Cardiac septum (tissue), 1 donor: ENCODE measurements around the gene C14orf119. TPM values are rescaled to one million over a fixed set of nuclear protein-coding genes. Genes with fewer than 3 reads are reported as not detected.
"Not testable (repeated sequence)": the region's sequence is repeated elsewhere in the genome, so short reads cannot be mapped to it uniquely, and the experiment has no call there.

ENCODE experiments used
- DNase-seq: peaks from one replicate; pipeline ENCODE4 v3.0.0-alpha.2; 2020; ENCODE audit warnings: low spot score
- intact Hi-C: fragments of 100-400 bp; cut with DNase I; formaldehyde crosslinking; loops from one replicate; pipeline ENCODE4 v1.14.0; 2022
- total RNA-seq: library from RNA; stranded (reverse); fragmentation: NEBNext Ultra II Directional; extraction: Animal tissue kit (Norgen Biotek cat#: 25700); gene quantifications from one replicate; pipeline ENCODE4 v1.2.1, GENCODE V29; 2021
- donor health status: DM: no; HTN: no; CAD: no.

C14orf119 gene
- total RNA-seq, 1 donor from 2014 or later: 28.9 TPM

DNA sequence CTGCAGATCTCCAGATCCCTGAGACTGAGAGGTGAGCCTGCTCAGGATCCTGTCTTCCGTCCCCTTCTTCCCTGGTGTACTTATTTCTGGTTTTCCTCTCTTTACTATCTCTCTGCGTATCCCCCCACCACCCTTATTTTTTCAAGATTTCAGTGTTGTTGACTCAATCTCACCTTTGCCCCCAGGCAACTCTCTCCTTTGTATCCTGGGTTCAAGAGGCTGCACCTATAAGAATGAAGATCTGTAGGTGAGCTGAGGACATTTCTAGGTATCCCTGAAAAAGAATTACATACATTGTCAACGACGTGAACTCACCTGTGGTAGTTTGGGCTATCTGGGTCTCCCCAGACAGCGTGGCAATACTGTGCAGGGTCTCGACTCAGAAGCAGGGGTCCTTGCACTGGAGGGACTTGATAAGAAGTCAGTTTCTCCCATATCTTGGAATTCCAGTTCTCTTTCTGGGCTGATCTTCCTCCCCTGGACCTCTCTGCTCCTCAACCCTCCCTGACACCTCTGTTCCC lies 8.8 kb downstream of the C14orf119 start:
- DNase-seq: no peak
- intact Hi-C loops: no loop called here

- DNase-seq: no peak
- intact Hi-C loops: no loop called here
Observed at GRCh38 chr14:23104591-23105347, 9.5 kb downstream of the C14orf119 start, which contains the start of gene CIROP. CIROP (minus strand) TSS chr14:23104989; CDS start chr14:23104920, 69 bp downstream.

DNA sequence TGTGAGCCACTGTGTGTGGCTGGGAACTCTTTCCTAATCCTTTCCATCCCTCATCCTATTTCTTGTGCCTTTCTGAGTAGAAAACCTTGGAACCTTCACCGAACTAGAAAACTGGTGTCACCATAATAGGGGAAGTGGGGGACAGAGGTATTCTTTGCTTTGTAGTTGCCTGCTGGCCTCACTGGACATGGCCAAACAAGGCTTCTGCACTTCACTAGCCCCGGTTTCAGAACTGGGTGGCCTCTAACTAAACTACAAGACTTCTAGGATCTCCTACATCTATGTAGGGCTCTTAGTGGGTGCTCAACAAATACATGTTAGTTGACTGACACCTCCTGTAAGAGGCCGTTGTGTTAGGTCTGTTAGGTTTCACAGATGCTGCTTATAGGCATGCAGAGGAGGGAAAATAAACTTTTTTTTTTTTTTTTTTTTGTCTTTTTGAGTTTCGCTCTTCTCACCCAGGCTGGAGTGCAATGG lies 10.1 kb downstream of the C14orf119 start:
- intact Hi-C loops: no loop called here
- DNase-seq: no peak

- intact Hi-C loops: no loop called here
- DNase-seq: no peak
Observed at GRCh38 chr14:23106747-23107045, 11.4 kb downstream of the C14orf119 start.

DNA sequence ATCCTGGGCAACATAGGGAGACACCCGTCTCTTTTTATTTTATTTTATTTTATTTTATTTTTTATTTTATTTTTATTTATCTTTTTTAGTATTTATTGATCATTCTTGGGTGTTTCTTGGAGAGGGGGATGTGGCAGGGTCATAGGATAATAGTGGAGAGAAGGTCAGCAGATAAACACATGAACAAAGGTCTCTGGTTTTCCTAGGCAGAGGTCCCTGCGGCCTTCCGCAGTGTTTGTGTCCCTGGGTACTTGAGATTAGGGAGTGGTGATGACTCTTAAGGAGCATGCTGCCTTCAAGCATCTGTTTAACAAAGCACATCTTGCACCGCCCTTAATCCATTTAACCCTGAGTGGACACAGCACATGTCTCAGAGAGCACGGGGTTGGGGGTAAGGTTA lies 12.3 kb downstream of the C14orf119 start:
- DNase-seq, intact Hi-C loops: not testable (repeated sequence)

- intact Hi-C loops, DNase-seq: not testable (repeated sequence)
Observed at GRCh38 chr14:23108169-23108568, 12.9 kb downstream of the C14orf119 start.

GRCh38 chr14:23109769-23110168 lies 14.5 kb downstream of the C14orf119 start:
- intact Hi-C loops: no loop called here
- no peak for DNase-seq

GRCh38 chr14:23110579-23111365 lies 15.5 kb downstream of the C14orf119 start:
- intact Hi-C loops: no loop called here
- DNase-seq: no peak

- intact Hi-C loops: no loop called here
- DNase-seq: no peak
Observed at GRCh38 chr14:23112359-23113178, 17.3 kb downstream of the C14orf119 start.

GRCh38 chr14:23113431-23114119 lies 18.3 kb downstream of the C14orf119 start:
- intact Hi-C loops: no loop called here

DNA sequence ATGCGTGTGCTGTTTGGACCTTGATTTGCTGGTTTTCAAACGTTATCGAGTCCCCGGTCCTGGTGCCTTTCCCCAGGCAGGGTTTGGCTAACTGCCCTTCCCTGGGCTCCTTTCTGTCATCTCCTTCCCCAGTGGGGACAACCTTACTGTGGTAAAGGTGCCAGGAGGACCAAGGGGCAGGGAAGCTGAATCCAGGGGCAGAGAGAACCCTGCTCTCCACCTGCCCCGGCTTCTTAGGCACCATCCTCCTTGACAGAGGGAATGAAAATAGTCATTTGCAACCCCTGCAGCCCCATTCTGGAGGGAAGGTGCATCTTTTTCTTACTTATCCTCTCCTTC lies 18.8 kb downstream of the C14orf119 start:
- no peak for DNase-seq
- intact Hi-C loops: no loop called here

More at GRCh38 chr14:23113431-23114119, 18.3 kb downstream of the C14orf119 start:
- no peak for DNase-seq

DNA sequence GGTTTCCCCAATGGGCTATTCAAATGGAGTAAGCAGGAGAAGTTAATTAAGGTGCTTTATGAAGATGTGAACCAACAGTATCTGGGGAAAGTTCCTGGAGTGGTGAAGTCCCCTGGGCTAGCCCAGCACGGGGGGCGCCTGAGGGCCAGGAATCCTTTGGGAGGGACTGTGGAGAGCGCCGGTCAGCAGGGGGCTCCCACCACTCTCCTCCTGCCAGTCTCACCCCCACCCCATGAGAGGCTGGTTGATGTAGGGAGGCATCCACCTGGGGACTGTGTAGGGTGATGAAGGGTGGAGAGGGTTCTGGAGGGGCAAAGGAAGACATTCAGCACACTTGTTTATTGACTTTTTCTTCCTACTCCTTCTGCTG lies 19.3 kb downstream of the C14orf119 start:
- intact Hi-C loops: no loop called here
- no peak for DNase-seq

DNA sequence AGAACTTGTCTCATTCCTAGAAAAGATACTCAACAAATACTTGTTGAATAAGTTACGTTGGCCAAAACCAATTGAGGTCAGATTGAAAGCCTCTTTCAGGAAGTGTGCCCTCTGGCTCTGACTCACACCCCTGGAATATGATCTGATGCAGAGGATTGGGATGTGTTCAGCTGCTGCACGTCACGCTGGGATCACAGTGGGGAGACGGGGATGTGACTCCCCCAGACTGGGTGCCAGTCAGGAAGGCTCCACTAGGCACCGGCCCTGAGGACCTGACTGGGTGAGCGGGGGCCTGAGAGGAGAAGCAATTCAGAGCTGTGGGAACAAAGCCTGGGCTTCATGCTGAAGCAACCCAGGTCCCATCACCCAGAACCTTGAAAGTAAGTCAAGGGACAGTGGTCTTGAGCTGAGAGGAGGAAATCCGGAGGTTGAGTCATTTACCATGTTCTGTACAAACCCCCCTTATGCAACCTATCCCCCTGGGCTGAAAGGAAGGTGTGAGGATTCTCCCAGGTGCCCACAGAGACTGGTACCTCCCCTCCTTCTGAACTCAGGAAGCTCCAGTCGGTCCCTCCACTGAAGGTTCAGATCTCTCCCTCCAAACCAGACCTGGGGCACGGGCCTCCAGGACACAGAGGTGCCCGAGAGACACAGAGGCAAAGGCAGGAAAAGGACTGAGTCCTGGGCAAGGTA lies 19.9 kb downstream of the C14orf119 start:
- intact Hi-C loops: no loop called here
- DNase-seq: no peak

- intact Hi-C loops: no loop called here
- DNase-seq: no peak
Observed at GRCh38 chr14:23115918-23116317, 20.6 kb downstream of the C14orf119 start.

GRCh38 chr14:23117371-23118020 lies 22.2 kb downstream of the C14orf119 start:
- intact Hi-C loops: no loop called here
- DNase-seq: no peak

DNA sequence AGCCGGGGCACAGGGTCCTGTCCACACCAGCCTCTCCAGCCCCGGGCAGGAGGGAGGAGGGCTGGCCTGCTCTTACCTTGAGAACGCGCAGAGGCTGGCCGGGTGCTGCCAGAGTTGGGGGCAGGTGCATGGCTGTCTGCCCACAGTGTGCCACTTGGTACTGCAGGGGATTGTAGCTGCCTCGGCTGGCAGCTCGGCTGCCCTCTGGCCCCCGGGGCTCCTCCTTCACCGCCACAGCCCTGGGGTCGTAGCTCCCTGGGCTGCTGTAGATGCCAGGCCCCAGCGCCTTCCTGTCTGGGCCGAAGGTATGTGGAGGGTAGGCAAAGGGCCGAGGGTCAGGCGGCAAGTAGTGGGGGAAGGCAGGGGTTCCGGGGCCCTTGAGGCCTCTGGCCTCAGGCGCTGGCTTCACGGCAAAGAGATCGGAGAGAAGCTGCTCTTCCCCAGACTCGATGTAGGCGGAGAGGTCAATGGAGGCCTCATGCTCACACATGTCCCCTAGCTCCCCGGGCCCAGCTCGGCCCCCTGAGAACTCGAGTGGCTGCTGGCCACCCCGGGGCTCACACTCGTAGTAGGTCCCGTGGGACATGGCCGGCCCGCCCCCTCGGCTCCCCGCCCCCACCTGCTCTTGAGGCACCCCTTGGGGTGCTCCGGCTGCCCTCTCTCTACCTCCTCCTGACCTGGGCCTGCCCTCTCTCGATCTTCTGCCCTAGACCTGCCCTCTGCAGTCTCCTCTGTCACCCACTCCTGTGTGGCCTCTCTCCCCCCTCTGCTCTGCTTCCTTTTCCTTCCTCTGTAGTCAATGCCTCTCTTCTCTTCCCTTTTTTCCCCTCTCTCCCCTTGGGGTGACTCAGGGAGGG lies 23.4 kb downstream of the C14orf119 start, which contains the start of gene CEBPE:
Gene CEBPE, minus strand, starts transcription at position 750 of the 857 bp plus-strand sequence. Its CDS starts 164 bp downstream, at position 586.
- DNase-seq: no peak
- intact Hi-C loops: no loop called here
